Activated CD4-positive, alpha-beta T cell treated with anti-CD3 and anti-CD28 coated beads, Interleukin-2, amount 10 ng/mL, durations not matched to agents 24 days and 14 days (primary cell): ENCODE results near the gene FAM193A. TPM values are rescaled to one million over a fixed set of nuclear protein-coding genes. Genes with fewer than 3 reads are reported as not detected.
"Not testable (repeated sequence)": the region's sequence is repeated elsewhere in the genome, so short reads cannot be mapped to it uniquely, and the experiment has no call there.

Source experiments
- DNase-seq: peaks from one replicate; pipeline ENCODE4 v3.0.0; 2022
- H3K27ac Mint-ChIP-seq: one replicate; pipeline ENCODE4 v1.8.0; 2022; ENCODE audit warnings: mild to moderate bottlenecking, mixed read lengths
- H3K27me3 Mint-ChIP-seq: one replicate; pipeline ENCODE4 v1.8.0; 2022; ENCODE audit warnings: mixed read lengths
- H3K36me3 Mint-ChIP-seq: one replicate; pipeline ENCODE4 v1.8.0; 2022; ENCODE audit warnings: low read depth, mild to moderate bottlenecking, mixed read lengths
- H3K4me1 Mint-ChIP-seq: one replicate; pipeline ENCODE4 v1.8.0; 2021; ENCODE audit warnings: mixed read lengths
- H3K4me3 Mint-ChIP-seq: one replicate; pipeline ENCODE4 v1.8.0; 2022; ENCODE audit warnings: mild to moderate bottlenecking, moderate library complexity, mixed read lengths
- H3K9me3 Mint-ChIP-seq: one replicate; pipeline ENCODE4 v1.8.0; 2021; ENCODE audit warnings: mixed read lengths
- intact Hi-C: fragments of 100-400 bp; cut with micrococcal nuclease; formaldehyde crosslinking; loops from one replicate; pipeline ENCODE4 v1.15.1; 2023
- total RNA-seq: library from RNA; stranded (reverse); gene quantifications from 2 replicates; pipeline ENCODE4 v1.2.3, GENCODE V29; 2022

Gene FAM193A
- total RNA-seq, 1 donor from 2014 or later = 29.5 TPM

DNA sequence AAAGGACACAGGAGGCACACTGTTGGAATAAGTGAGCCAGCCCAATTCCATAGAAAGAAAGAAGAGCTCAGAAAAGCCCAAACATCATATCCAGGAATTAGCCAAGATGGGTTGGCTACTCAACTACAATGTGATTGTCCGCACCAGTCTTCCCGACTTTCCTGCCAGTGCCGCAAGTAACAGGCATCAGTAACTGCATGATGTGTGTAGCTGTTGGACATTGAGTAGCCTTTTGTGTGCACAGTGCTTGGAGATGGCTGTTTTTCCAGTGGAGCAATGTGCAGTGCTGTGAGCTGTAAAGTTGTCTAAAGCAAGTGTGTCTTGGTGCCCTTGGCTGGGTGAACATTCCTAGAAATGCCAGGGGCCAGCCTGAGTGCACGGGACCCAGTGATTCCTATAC lies 29.2 kb upstream of the FAM193A start:
- H3K4me1 Mint-ChIP-seq = peaks cover 5% of the 10 kb centered on the region
- H3K27ac Mint-ChIP-seq = no peak overlapping the region
- no peak overlapping the region for H3K4me3 Mint-ChIP-seq
- intact Hi-C loops = no loop called here
- no peaks in the 10 kb centered on the region for H3K9me3 Mint-ChIP-seq
- peaks cover 46% of the 10 kb centered on the region for H3K36me3 Mint-ChIP-seq
- no peaks in the 10 kb centered on the region for H3K27me3 Mint-ChIP-seq
- DNase-seq = no peak

DNA sequence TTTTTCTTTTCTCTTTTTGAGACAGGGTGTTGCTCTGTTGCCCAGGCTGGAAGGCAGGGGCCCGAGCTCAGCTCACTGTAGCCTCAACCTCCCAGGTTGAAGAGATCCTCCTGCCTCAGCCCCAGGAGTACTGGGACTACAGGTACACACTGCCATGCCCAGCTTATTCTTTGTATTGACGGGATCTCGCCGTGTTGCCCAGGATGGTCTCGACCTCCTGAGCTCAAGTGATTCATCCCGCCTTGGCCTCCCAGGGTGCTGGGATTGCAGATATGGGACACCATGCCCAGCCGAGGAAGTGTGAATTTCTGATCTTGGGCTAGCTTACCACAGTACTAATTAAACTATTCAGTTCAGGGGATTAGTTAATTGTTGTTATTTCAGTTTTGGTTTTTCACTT lies 28.6 kb upstream of the FAM193A start:
- Mint-ChIP-seq H3K4me3 (no peak overlapping the region), H3K9me3 (no peaks in the 10 kb centered on the region), H3K4me1 (peaks cover 5% of the 10 kb centered on the region), H3K27me3 (no peaks in the 10 kb centered on the region), H3K27ac (no peak overlapping the region), H3K36me3 (peaks cover 49% of the 10 kb centered on the region)
- intact Hi-C loops = no loop called here
- DNase-seq = no peak

DNA sequence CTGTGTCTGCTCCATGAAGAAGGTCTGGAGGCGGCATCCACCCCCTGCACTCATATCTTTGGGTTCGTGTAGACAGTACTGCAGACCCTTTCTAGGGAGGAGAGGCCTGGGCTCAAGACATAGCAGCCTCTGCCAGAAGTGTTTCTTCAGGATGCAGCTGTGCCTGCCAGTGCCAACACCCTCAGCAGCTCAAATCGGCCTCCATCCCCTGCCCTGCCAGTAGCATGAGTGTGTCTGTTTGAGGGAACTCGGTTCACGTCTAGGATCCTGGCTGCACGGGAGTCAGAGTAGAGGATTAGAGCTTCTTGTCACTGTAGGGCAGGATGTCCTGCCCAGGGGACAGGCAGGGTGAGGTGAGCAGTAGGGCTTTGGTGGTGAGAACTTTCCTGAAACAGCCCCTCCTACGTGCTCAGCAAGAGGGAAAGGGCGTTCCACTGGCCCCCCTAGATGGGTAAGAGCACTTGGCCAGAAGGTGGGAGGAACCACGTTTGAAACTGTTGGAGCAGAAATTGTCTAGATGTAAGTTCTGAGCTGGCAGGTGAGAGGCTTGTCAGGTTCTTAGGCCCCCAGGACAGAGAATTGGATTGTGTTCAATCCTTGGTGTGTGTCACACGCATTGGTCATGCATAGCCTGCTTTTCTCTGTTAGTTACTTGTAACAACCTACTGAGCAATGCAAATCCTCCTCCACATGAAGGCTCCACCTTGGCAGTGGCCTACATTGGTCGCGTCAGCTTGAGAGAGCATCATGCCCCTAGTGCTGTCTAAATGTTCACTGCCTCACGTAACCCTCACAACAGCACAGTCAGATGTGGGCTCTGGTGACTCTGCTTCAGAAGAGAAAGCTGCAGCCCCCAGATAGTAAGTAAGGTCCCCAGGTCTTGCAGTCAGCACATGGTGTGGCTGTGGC lies 25.8 kb upstream of the FAM193A start:
- Mint-ChIP-seq H3K36me3 (peaks cover 67% of the 10 kb centered on the region), H3K9me3 (no peaks in the 10 kb centered on the region), H3K4me3 (no peak overlapping the region), H3K27ac (no peak overlapping the region), H3K27me3 (no peaks in the 10 kb centered on the region), H3K4me1 (peaks cover 5% of the 10 kb centered on the region)
- DNase-seq = no peak
- intact Hi-C loops = no loop called here

DNA sequence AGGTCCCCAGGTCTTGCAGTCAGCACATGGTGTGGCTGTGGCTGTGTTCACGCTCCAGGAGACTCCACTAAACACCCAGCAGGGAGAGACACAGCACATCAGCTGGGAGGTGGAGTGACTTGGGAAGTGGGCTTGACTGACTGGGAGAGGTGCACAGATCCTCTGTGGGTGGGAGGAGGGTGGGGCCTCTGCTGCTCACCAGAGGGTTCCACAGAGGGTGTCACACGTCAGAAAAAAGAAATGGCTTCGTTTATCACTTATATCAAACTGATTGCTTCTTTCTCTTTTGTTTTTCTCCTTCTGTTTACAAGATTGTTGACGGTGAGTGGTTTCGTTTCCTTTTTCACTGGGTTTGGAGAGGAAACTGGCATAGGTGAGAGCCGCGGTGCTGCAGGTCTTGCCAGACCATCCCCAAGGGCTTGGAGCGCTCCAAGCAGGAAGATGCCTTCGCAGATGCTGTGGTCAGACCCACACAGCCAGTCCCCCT lies 24.8 kb upstream of the FAM193A start:
- Mint-ChIP-seq H3K36me3 (peaks cover 67% of the 10 kb centered on the region), H3K4me3 (no peak overlapping the region), H3K27ac (peak overlapping the region; percentile 20), H3K4me1 (peaks cover 5% of the 10 kb centered on the region), H3K9me3 (no peaks in the 10 kb centered on the region), H3K27me3 (no peaks in the 10 kb centered on the region)
- DNase-seq = no peak
- intact Hi-C loops = no loop called here

DNA sequence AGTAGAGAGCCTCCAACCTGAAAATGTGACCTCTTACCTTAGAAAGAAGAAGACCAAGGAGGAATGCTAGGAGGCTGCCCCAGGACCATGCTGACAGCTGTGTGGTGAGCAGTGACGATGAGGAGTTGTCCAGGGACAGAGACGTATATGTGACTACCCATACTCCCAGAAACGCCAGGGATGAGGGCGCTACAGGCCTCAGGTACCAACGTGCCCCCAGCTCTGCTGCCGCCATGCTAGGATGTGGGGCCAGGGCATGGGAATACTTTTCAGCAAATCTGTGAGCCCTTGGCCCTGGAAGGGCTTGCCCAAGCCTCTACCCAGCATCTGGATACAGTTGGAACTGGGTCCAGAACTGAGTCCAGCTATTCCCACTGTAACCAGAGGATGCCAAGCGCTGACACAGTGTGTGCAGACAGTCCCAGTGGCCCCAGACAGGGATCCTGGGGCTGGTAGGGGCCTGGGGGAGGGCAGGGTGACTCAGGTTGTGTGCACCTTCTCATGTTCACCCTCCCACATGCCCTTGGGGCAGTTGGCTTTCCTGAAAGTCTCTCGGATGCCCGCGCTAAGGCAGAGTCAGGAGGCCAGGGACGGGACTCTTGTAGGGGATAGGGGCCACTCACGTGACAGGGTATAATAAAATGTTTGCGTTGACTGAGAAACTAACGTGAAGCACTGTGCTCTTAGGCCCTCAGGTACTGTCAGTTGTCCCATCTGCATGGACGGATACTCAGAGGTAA lies 23.9 kb upstream of the FAM193A start:
- H3K4me1 Mint-ChIP-seq = peaks cover 5% of the 10 kb centered on the region
- no peak overlapping the region for H3K27ac Mint-ChIP-seq
- no peaks in the 10 kb centered on the region for H3K9me3 Mint-ChIP-seq
- H3K36me3 Mint-ChIP-seq = peaks cover 62% of the 10 kb centered on the region
- intact Hi-C loops = no loop called here
- no peaks in the 10 kb centered on the region for H3K27me3 Mint-ChIP-seq
- no peak overlapping the region for H3K4me3 Mint-ChIP-seq
- DNase-seq = no peak

DNA sequence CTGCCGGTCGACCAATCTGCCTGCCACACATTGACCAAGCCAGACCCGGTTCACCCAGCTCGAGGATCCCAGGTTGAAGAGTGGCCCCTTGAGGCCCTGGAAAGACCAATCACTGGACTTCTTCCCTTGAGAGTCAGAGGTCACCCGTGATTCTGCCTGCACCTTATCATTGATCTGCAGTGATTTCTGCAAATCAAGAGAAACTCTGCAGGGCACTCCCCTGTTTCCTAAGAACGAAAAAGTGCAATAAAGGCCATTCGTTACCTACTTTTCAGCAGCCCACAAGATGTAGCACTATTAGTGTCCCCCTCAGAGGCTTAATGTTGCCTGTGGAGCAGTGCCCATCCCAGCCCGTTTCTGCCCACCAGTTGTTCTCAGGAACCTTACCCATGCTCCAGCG lies 22.3 kb upstream of the FAM193A start:
- peaks cover 56% of the 10 kb centered on the region for H3K36me3 Mint-ChIP-seq
- H3K4me3 Mint-ChIP-seq, intact Hi-C loops, H3K27me3 Mint-ChIP-seq, H3K27ac Mint-ChIP-seq, H3K4me1 Mint-ChIP-seq, DNase-seq, H3K9me3 Mint-ChIP-seq: not testable (repeated sequence)

DNA sequence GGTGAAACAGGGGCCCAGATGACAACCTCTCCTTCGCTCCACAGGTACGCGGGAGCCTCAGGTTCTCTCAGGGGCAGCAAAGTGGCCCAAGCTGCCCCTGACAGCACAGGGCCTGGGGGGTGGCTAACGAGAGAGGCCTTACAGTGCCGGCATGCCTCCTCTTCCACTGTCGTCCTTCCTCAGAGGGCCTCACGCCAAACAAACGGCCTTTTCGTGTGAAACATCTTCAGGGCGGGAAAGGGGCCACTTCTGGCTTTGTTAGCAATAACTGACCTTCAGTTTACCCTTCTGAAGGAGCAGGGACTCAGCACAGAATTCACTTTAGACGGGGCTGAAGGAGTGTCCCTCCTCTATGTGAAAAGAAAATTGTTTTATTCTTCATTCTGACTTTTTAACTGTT lies 21.5 kb upstream of the FAM193A start:
- intact Hi-C loops, H3K27ac Mint-ChIP-seq, H3K27me3 Mint-ChIP-seq, H3K4me1 Mint-ChIP-seq, DNase-seq, H3K9me3 Mint-ChIP-seq, H3K4me3 Mint-ChIP-seq: not testable (repeated sequence)
- H3K36me3 Mint-ChIP-seq = peaks cover 51% of the 10 kb centered on the region

DNA sequence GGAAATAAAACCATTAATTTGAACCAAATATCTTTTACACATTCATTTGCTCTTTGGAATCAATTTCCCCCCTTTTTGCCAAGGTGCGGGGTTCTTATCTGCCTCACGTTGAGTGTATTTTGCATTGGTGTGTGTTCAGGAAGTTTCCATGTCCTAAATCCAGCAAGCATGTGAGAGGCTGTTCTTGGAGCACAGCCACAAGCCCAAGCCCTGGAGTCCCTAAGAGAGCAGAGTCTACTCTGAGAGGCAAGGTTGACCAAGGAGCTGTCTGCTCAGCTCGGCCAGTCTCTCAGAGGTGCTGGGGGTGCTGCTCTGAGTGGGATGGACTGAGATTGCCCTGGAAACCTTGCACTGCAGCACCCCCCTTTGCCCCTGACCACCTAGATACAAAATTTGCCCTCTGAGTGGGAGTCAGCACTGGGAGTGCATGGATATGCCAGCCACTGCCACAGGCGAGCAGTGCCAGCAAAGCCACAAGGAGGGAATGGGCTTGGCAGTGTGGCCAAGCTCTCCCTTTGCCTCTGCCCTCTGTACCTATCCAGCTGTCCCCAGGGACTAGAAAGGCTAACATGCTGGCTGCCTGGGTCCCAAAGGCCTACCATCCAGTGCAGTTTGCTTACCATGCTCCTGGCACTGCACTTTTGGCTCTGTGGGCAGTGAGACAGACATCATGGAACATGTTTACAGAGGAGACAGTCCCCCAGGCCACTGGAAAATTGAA lies 20.5 kb upstream of the FAM193A start:
- no peak overlapping the region for H3K27ac Mint-ChIP-seq
- H3K4me1 Mint-ChIP-seq = peaks cover 1% of the 10 kb centered on the region
- intact Hi-C loops = no loop called here
- no peaks in the 10 kb centered on the region for H3K9me3 Mint-ChIP-seq
- DNase-seq = no peak
- H3K36me3 Mint-ChIP-seq = peaks cover 44% of the 10 kb centered on the region
- no peak overlapping the region for H3K4me3 Mint-ChIP-seq
- no peaks in the 10 kb centered on the region for H3K27me3 Mint-ChIP-seq

DNA sequence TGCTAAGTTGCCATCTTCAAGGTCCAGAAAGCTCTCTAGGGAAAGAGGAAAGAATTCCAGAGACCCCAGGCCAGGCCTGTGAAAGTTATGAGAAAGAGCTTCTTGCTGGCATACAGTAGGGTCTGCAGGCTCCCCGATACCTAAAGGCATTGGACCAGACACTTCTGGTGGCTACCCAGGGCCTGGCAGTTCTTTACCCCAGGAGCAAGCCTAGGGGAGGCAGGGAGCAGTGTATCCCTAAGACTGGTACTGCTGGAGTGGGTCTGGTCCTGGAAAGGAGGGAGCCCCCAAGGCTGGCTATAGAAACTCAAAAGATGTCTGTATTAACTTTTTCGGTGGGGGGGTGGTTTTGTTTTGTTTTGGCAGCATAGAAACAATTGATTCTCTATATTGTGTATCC lies 19.8 kb upstream of the FAM193A start:
- Mint-ChIP-seq H3K27ac (no peak overlapping the region), H3K36me3 (peaks cover 46% of the 10 kb centered on the region), H3K4me1 (peaks cover 1% of the 10 kb centered on the region), H3K9me3 (no peaks in the 10 kb centered on the region), H3K4me3 (no peak overlapping the region), H3K27me3 (no peaks in the 10 kb centered on the region)
- intact Hi-C loops = no loop called here
- DNase-seq = no peak

DNA sequence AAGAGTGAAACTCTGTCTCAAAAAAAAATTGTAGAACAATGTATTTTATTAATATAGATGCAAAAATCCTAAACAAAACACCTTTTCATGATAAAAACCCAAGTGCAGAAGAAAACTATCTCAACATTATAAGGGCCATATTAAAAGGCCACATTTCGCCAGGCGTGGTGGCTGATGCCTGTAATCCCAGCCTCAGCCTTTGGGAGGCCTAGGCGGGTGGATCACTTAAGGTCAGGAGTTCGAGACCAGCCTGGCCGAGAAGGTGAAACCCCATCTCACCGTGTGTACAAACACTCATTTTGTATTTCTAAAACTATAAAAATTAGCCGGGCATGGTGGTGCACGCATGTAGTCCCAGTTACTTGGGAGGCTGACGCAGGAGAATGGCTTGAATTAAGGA lies 9.9 kb upstream of the FAM193A start:
- DNase-seq = no peak
- intact Hi-C loops = no loop called here
- no peaks in the 10 kb centered on the region for H3K9me3 Mint-ChIP-seq
- H3K4me1 Mint-ChIP-seq = no peaks in the 10 kb centered on the region
- H3K36me3 Mint-ChIP-seq = no peaks in the 10 kb centered on the region
- H3K27me3 Mint-ChIP-seq = peaks cover 1% of the 10 kb centered on the region
- H3K4me3 Mint-ChIP-seq = no peak overlapping the region
- no peak overlapping the region for H3K27ac Mint-ChIP-seq

DNA sequence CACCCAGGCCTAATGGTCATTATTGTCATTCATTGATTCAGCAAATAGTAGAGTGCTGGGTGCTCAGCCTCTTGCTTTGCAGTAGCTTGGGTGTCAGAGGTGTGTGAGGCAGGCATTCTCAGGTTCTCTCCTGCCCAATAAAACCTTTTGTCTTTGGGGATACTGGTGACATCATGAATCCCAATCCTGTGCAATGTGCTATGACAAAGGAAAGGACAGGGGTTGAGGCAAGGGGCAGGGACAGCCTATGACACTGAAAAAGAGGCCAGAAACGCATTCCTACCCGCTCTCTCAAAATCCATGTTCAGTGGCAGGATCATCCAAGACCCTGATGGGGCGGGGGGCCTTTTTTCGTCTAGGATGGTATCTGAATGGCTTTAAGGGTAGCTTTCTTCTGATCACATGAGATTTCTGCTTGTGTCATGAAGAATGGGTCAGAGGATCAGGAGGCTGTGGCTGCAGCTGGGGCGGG lies 1.5 kb upstream of the FAM193A start:
- peaks cover 7% of the 10 kb centered on the region for H3K36me3 Mint-ChIP-seq
- intact Hi-C loops = loop anchor here (2.0 to 10.0 kb wide), 5 partner anchors 157 to 822 kb away; partner anchors contain the start of genes ADD1, HAUS3, POLN and SLBP
- H3K4me3 Mint-ChIP-seq = peak overlapping the region; percentile 92
- no peak for DNase-seq
- peak overlapping the region; percentile 95 for H3K27ac Mint-ChIP-seq
- no peaks in the 10 kb centered on the region for H3K9me3 Mint-ChIP-seq
- H3K4me1 Mint-ChIP-seq = peaks cover 11% of the 10 kb centered on the region
- peaks cover 1% of the 10 kb centered on the region for H3K27me3 Mint-ChIP-seq

DNA sequence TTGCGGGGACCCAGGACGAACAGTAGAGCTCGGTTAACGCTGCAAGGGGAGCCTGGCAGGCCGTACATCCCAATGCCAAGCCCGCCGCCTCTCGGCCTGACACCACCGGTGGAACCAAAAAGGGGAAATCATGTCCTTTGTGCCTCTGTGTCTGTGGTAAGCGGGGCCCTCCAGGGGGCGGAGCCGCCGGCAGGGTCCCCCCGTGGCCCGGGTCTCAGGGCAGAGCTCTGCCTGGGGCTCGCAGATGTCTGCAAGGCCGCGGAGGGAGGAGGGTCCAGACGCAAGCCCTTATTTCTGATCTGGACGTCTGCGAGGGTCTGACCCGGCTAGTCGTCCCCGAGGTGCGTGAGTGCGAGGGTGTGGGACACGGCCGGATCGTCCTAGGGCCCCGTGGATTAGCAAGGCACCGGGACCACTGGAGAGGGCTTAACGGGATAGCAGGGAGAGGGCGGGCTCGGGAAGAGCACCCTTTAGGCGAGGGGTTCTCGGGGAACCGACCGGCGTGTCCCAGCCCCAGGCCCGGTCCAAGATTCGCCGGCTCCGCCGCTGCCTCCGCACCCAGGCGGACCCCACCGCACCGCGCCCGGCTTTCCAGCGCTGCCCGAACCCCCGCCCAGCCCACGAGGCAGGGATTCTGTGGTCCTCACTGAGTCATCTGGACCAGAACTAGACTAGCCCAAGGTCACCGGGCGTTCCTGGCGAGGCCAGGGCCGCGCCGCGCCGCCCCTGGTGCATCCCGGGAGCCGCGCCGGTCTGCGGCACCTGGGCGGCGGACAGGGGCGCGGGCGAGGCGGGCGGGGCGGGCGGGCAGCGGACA lies 863 bp upstream of the FAM193A start:
- Mint-ChIP-seq H3K4me3 (peak overlapping the region; percentile 92), H3K9me3 (no peaks in the 10 kb centered on the region), H3K36me3 (peaks cover 7% of the 10 kb centered on the region), H3K4me1 (peaks cover 11% of the 10 kb centered on the region), H3K27ac (peak overlapping the region; percentile 95), H3K27me3 (peaks cover 1% of the 10 kb centered on the region)
- intact Hi-C loops = loop anchor here (1.0 to 10.0 kb wide), 11 partner anchors 35 to 823 kb away; partner anchors contain the start of genes ADD1, CFAP99, HAUS3 and MXD4
- peak; percentile 86 for DNase-seq
